Loucy (cell line): ENCODE results near the gene FKBP1B.

Experiments
- H2AFZ ChIP-seq: fragments of 200-600 bp; sonication (generic); 2 replicates; pipeline ENCODE4 v1.6.0; 2016; ENCODE audit warnings: antibody characterized with exemption, mild to moderate bottlenecking, low read length, moderate library complexity
- H3F3A ChIP-seq: fragments of 200-600 bp; 2 replicates; pipeline ENCODE4 v1.6.0; 2016; ENCODE audit warnings: antibody characterized with exemption, low read depth, mild to moderate bottlenecking
- H3K27me3 ChIP-seq: fragments of 200-600 bp; sonication (generic); 2 replicates; pipeline ENCODE4 v1.6.1; 2014; ENCODE audit warnings: low read length, mild to moderate bottlenecking; ENCODE audit not compliant: insufficient read depth, poor library complexity, severe bottlenecking
- H3K36me3 ChIP-seq: fragments of 200-600 bp; sonication (generic); 2 replicates; pipeline ENCODE4 v1.6.1; 2016; ENCODE audit warnings: low read length; ENCODE audit not compliant: insufficient read depth
- H3K4me1 ChIP-seq: fragments of 200-600 bp; sonication (generic); 2 replicates; pipeline ENCODE4 v1.5.1; 2014; ENCODE audit warnings: low read length, mild to moderate bottlenecking; ENCODE audit not compliant: insufficient read depth, poor library complexity, severe bottlenecking
- H3K4me2 ChIP-seq: fragments of 200-600 bp; sonication (generic); 2 replicates; pipeline ENCODE4 v1.6.0; 2014; ENCODE audit warnings: antibody characterized with exemption, low read length, low read depth, mild to moderate bottlenecking; ENCODE audit not compliant: poor library complexity, severe bottlenecking
- H3K4me3 ChIP-seq: fragments of 200-600 bp; sonication (generic); 2 replicates; pipeline ENCODE4 v1.5.1; 2014; ENCODE audit warnings: low read length, mild to moderate bottlenecking, mixed read lengths; ENCODE audit not compliant: poor library complexity, severe bottlenecking
- H3K79me2 ChIP-seq: fragments of 200-600 bp; sonication (generic); 2 replicates; pipeline ENCODE4 v1.6.1; 2014; ENCODE audit warnings: low read length; ENCODE audit not compliant: insufficient read depth
- H3K9ac ChIP-seq: fragments of 200-600 bp; sonication (generic); 2 replicates; pipeline ENCODE4 v1.6.0; 2014; ENCODE audit warnings: mild to moderate bottlenecking, low read depth, low read length, moderate library complexity; ENCODE audit not compliant: poor library complexity, severe bottlenecking
- H3K9me2 ChIP-seq: fragments of 200-600 bp; sonication (generic); replicated peaks from 2 replicates; pipeline ENCODE4 v1.6.1; 2016; ENCODE audit warnings: low read depth, low read length, mixed read lengths
- H3K9me3 ChIP-seq: fragments of 200-600 bp; sonication (generic); 2 replicates; pipeline ENCODE4 v1.6.1; 2014; ENCODE audit warnings: mild to moderate bottlenecking, antibody characterized with exemption, low read length, low read depth; ENCODE audit not compliant: insufficient read depth
- H4K20me1 ChIP-seq: fragments of 200-600 bp; sonication (generic); 2 replicates; pipeline ENCODE4 v1.6.0; 2014; ENCODE audit warnings: antibody characterized with exemption, low read length, mild to moderate bottlenecking; ENCODE audit not compliant: insufficient read depth, poor library complexity, severe bottlenecking
- CTCF ChIP-seq: fragments of 200-600 bp; sonication (generic); conservative IDR thresholded peaks from 2 replicates; pipeline ENCODE4 v1.5.1; 2014; ENCODE audit warnings: mild to moderate bottlenecking, antibody characterized with exemption, low read length
- EZH2phosphoT487 ChIP-seq: fragments of 200-600 bp; IDR thresholded peaks from 2 replicates; pipeline ENCODE4 v1.6.1; 2018; ENCODE audit warnings: antibody characterized with exemption, mild to moderate bottlenecking, moderate library complexity, borderline replicate concordance

Gene FKBP1B

GRCh38 chr2:24083567-24084385 lies 34.2 kb downstream of the FKBP1B start:
- H4K20me1 ChIP-seq = no peaks in the 10 kb centered on the region
- H3K9me3 ChIP-seq = no peaks in the 10 kb centered on the region
- peak overlapping the region; percentile 86; the same call in 1 of the 2 replicates for H2AFZ ChIP-seq
- H3K4me1 ChIP-seq = peaks cover 17% of the 10 kb centered on the region
- H3K4me2 ChIP-seq = peak overlapping the region; percentile 93
- H3K4me3 ChIP-seq = peak overlapping the region; percentile 75
- no peak for TF ChIP-seq EZH2phosphoT487
- peaks cover 12% of the 10 kb centered on the region; the same call in 1 of the 2 replicates for H3K79me2 ChIP-seq
- H3K27me3 ChIP-seq = no peaks in the 10 kb centered on the region
- H3K36me3 ChIP-seq = no peaks in the 10 kb centered on the region
- H3K9me2 ChIP-seq = no peaks in the 10 kb centered on the region
- H3K9ac ChIP-seq = peak overlapping the region; percentile 96
- peaks cover 4% of the 10 kb centered on the region; the same call in 1 of the 2 replicates for H3F3A ChIP-seq

- peak within 1 kb of the TSS; percentile 86 for H2AFZ ChIP-seq
- H3K9me2 ChIP-seq = no peaks in the 10 kb centered on the region
- H3K4me1 ChIP-seq = peaks cover 17% of the 10 kb centered on the region
- no peaks in the 10 kb centered on the region for H3K36me3 ChIP-seq
- H3K9ac ChIP-seq = peak within 1 kb of the TSS; percentile 96
- peak within 1 kb of the TSS; percentile 75 for H3K4me3 ChIP-seq
- peaks cover 4% of the 10 kb centered on the region; the same call in 1 of the 2 replicates for H3F3A ChIP-seq
- no peaks in the 10 kb centered on the region for H3K9me3 ChIP-seq
- no peaks in the 10 kb centered on the region for H4K20me1 ChIP-seq
- peaks cover 12% of the 10 kb centered on the region; the same call in 1 of the 2 replicates for H3K79me2 ChIP-seq
- TF ChIP-seq CTCF (peak; percentile 80), EZH2phosphoT487 (no peak)
- H3K4me2 ChIP-seq = peak within 1 kb of the TSS; percentile 93
- H3K27me3 ChIP-seq = no peaks in the 10 kb centered on the region
Measured at GRCh38 chr2:24084386-24085199, 35.1 kb downstream of the FKBP1B start, which contains the start of gene TP53I3. TP53I3 (minus strand) TSS chr2:24084834; CDS start chr2:24084326, 508 bp downstream.

- Histone ChIP-seq H3K9me2 (no peaks in the 10 kb centered on the region), H3K36me3 (no peaks in the 10 kb centered on the region), H3F3A (peaks cover 4% of the 10 kb centered on the region; the same call in 1 of the 2 replicates), H3K27me3 (no peaks in the 10 kb centered on the region), H2AFZ (peak overlapping the region; percentile 86), H3K4me3 (peak overlapping the region; percentile 75), H3K79me2 (peaks cover 12% of the 10 kb centered on the region; the same call in 1 of the 2 replicates), H3K9ac (peak overlapping the region; percentile 96), H4K20me1 (no peaks in the 10 kb centered on the region), H3K4me2 (peak overlapping the region; percentile 93), H3K9me3 (no peaks in the 10 kb centered on the region), H3K4me1 (peaks cover 17% of the 10 kb centered on the region)
- TF ChIP-seq CTCF (no peak), EZH2phosphoT487 (no peak)
Measured at GRCh38 chr2:24085200-24085489, 35.6 kb downstream of the FKBP1B start.
